Activated CD8-positive, alpha-beta T cell treated with anti-CD3 and anti-CD28 coated beads, Interleukin-2, amount 10 ng/mL, durations not matched to agents 7 days and 5 days (primary cell): ENCODE results near the gene PKNOX2. TPM values are rescaled to one million over a fixed set of nuclear protein-coding genes. Genes with fewer than 3 reads are reported as not detected.

Experiments
- ATAC-seq: fragments of 150-1000 bp; cut with Tn5 transposase; one replicate; pipeline ENCODE4 v1.10.0; 2021; ENCODE audit warnings: moderate library complexity
- CTCF ChIA-PET: fragments of 350-600 bp; sonication (Branson Sonifier 250); formaldehyde crosslinking; loops from one replicate; lab custom pipeline; 2021; ENCODE audit warnings: antibody characterized with exemption; lab: Charles Lee
- POLR2A ChIA-PET: fragments of 350-600 bp; sonication (Branson Sonifier 250); formaldehyde crosslinking; loops from one replicate; lab custom pipeline; 2021; ENCODE audit warnings: antibody characterized with exemption; lab: Charles Lee
- DNase-seq: peaks from one replicate; pipeline ENCODE4 v3.0.0-alpha.2; 2020
- H3K27ac Mint-ChIP-seq: one replicate; pipeline ENCODE4 v1.8.0; 2021; ENCODE audit warnings: mild to moderate bottlenecking, mixed read lengths
- H3K27me3 Mint-ChIP-seq: one replicate; pipeline ENCODE4 v1.8.0; 2021; ENCODE audit warnings: low read depth, mixed read lengths
- H3K36me3 Mint-ChIP-seq: one replicate; pipeline ENCODE4 v1.8.0; 2021; ENCODE audit warnings: low read depth, mixed read lengths
- H3K4me1 Mint-ChIP-seq: one replicate; pipeline ENCODE4 v1.8.0; 2021; ENCODE audit warnings: low read depth, mixed read lengths
- H3K4me3 Mint-ChIP-seq: one replicate; pipeline ENCODE4 v1.8.0; 2021; ENCODE audit warnings: mild to moderate bottlenecking, mixed read lengths
- H3K9me3 Mint-ChIP-seq: one replicate; pipeline ENCODE4 v1.8.0; 2022; ENCODE audit warnings: mixed read lengths; ENCODE audit not compliant: insufficient read depth
- total RNA-seq, 2 experiments: library from RNA; stranded (reverse); gene quantifications; one replicate each; pipeline ENCODE4 v1.2.3, GENCODE V29; 2021

Gene PKNOX2
- total RNA-seq, 2 experiments from 2014 or later: not detected

GRCh38 chr11:125155767-125156166 lies 8.8 kb upstream of the PKNOX2 start:
- no peak for ATAC-seq
- H3K27ac Mint-ChIP-seq: no peak overlapping the region
- H3K9me3 Mint-ChIP-seq: no peaks in the 10 kb centered on the region
- POLR2A ChIA-PET: no interaction called here
- H3K36me3 Mint-ChIP-seq: no peaks in the 10 kb centered on the region
- CTCF ChIA-PET: interaction anchor here (1.0 kb wide), 1 partner anchor 279 kb away, joined by 3 read pairs; no protein-coding TSS in a partner anchor
- no peaks in the 10 kb centered on the region for H3K4me1 Mint-ChIP-seq
- no peak for DNase-seq
- no peak overlapping the region for H3K4me3 Mint-ChIP-seq
- peaks cover 25% of the 10 kb centered on the region for H3K27me3 Mint-ChIP-seq

- no peaks in the 10 kb centered on the region for H3K4me1 Mint-ChIP-seq
- no peaks in the 10 kb centered on the region for H3K36me3 Mint-ChIP-seq
- ChIA-PET CTCF (interaction anchor here (1.0 kb wide), 1 partner anchor 280 kb away, joined by 3 read pairs; no protein-coding TSS in a partner anchor), POLR2A (no interaction called here)
- peaks cover 26% of the 10 kb centered on the region for H3K27me3 Mint-ChIP-seq
- no peak for ATAC-seq
- no peak overlapping the region for H3K4me3 Mint-ChIP-seq
- DNase-seq: no peak
- H3K9me3 Mint-ChIP-seq: no peaks in the 10 kb centered on the region
- no peak overlapping the region for H3K27ac Mint-ChIP-seq
These were observed 8.0 kb upstream of the PKNOX2 start for GRCh38 chr11:125156346-125157117.

- ChIA-PET POLR2A (no interaction called here), CTCF (interaction anchor here (1.0 kb wide), 1 partner anchor 281 kb away, joined by 3 read pairs; no protein-coding TSS in a partner anchor)
- Mint-ChIP-seq H3K27ac (no peak overlapping the region), H3K9me3 (no peaks in the 10 kb centered on the region), H3K27me3 (peaks cover 31% of the 10 kb centered on the region), H3K36me3 (no peaks in the 10 kb centered on the region), H3K4me1 (no peaks in the 10 kb centered on the region), H3K4me3 (no peak overlapping the region)
- DNase-seq (no peak), ATAC-seq (no peak)
These were observed 7.3 kb upstream of the PKNOX2 start for GRCh38 chr11:125157118-125157733.

- Mint-ChIP-seq H3K27ac (no peak overlapping the region), H3K4me3 (no peak overlapping the region), H3K4me1 (no peaks in the 10 kb centered on the region), H3K27me3 (peaks cover 35% of the 10 kb centered on the region), H3K9me3 (no peaks in the 10 kb centered on the region), H3K36me3 (no peaks in the 10 kb centered on the region)
- ChIA-PET POLR2A (no interaction called here), CTCF (no interaction called here)
- DNase-seq: no peak
- ATAC-seq: no peak
These were observed 6.4 kb upstream of the PKNOX2 start for GRCh38 chr11:125157953-125158680.

- Mint-ChIP-seq H3K4me3 (no peak overlapping the region), H3K27me3 (peaks cover 55% of the 10 kb centered on the region), H3K4me1 (peaks cover 21% of the 10 kb centered on the region), H3K9me3 (no peaks in the 10 kb centered on the region), H3K36me3 (peaks cover 1% of the 10 kb centered on the region), H3K27ac (no peak overlapping the region)
- DNase-seq (no peak), ATAC-seq (no peak)
- ChIA-PET POLR2A (interaction anchor here (0.9 kb wide), 1 partner anchor 22 kb away, joined by 3 read pairs; no protein-coding TSS in a partner anchor), CTCF (interaction anchor here (1.0 kb wide), 1 partner anchor 183 kb away, joined by 3 read pairs; no protein-coding TSS in a partner anchor)
These were observed 1.8 kb upstream of the PKNOX2 start for GRCh38 chr11:125162743-125163142.

GRCh38 chr11:125163431-125164063 lies 1.0 kb upstream of the PKNOX2 start:
- POLR2A ChIA-PET: no interaction called here
- Mint-ChIP-seq H3K27ac (no peak overlapping the region), H3K4me1 (peaks cover 24% of the 10 kb centered on the region), H3K36me3 (peaks cover 1% of the 10 kb centered on the region), H3K27me3 (peaks cover 62% of the 10 kb centered on the region), H3K4me3 (no peak overlapping the region), H3K9me3 (no peaks in the 10 kb centered on the region)
- no peak for ATAC-seq
- CTCF ChIA-PET: no interaction called here
- no peak for DNase-seq

- DNase-seq: no peak
- Mint-ChIP-seq H3K27ac (no peak overlapping the region), H3K4me3 (peak overlapping the region; percentile 18), H3K36me3 (peaks cover 1% of the 10 kb centered on the region), H3K27me3 (peaks cover 65% of the 10 kb centered on the region), H3K9me3 (no peaks in the 10 kb centered on the region), H3K4me1 (peaks cover 24% of the 10 kb centered on the region)
- ChIA-PET POLR2A (no interaction called here), CTCF (no interaction called here)
- no peak for ATAC-seq
These were observed 495 bp upstream of the PKNOX2 start for GRCh38 chr11:125164091-125164421.

GRCh38 chr11:125165111-125165842 lies 726 bp downstream of the PKNOX2 start:
- Mint-ChIP-seq H3K9me3 (no peaks in the 10 kb centered on the region), H3K27me3 (peaks cover 74% of the 10 kb centered on the region), H3K27ac (no peak overlapping the region), H3K36me3 (peaks cover 1% of the 10 kb centered on the region), H3K4me3 (peak overlapping the region; percentile 64), H3K4me1 (peaks cover 24% of the 10 kb centered on the region)
- CTCF ChIA-PET: no interaction called here
- ATAC-seq: peak; percentile 29
- no peak for DNase-seq
- POLR2A ChIA-PET: no interaction called here

- Mint-ChIP-seq H3K36me3 (peaks cover 1% of the 10 kb centered on the region), H3K27me3 (peaks cover 79% of the 10 kb centered on the region), H3K4me3 (peak overlapping the region; percentile 64), H3K9me3 (no peaks in the 10 kb centered on the region), H3K27ac (no peak overlapping the region), H3K4me1 (peaks cover 24% of the 10 kb centered on the region)
- ChIA-PET CTCF (no interaction called here), POLR2A (no interaction called here)
- ATAC-seq: no peak
- no peak for DNase-seq
These were observed 1.6 kb downstream of the PKNOX2 start for GRCh38 chr11:125165843-125166763.

- no peak overlapping the region for H3K4me3 Mint-ChIP-seq
- peaks cover 78% of the 10 kb centered on the region for H3K27me3 Mint-ChIP-seq
- DNase-seq (no peak), ATAC-seq (no peak)
- H3K27ac Mint-ChIP-seq: no peak overlapping the region
- H3K36me3 Mint-ChIP-seq: peaks cover 1% of the 10 kb centered on the region
- ChIA-PET CTCF (no interaction called here), POLR2A (no interaction called here)
- peaks cover 24% of the 10 kb centered on the region for H3K4me1 Mint-ChIP-seq
- H3K9me3 Mint-ChIP-seq: no peaks in the 10 kb centered on the region
These were observed 2.3 kb downstream of the PKNOX2 start for GRCh38 chr11:125166764-125167291.
